VCaP (cell line): ENCODE results near the gene CFAP58.
A peak's percentile ranks its signal among the peaks of the same experiment; 100 is the strongest.

Experiments used
- H3K27ac ChIP-seq: fragments of 450-650 bp; 2 replicates; pipeline ENCODE4 v1.5.1; 2017
- CTCF ChIP-seq: fragments of 450-650 bp; conservative IDR thresholded peaks from 2 replicates; pipeline ENCODE4 v1.5.1; 2017; ENCODE audit warnings: mild to moderate bottlenecking, moderate library complexity

Gene CFAP58

GRCh38 chr10:104488439-104488832 is 134.8 kb downstream of the CFAP58 start:
- no peak for TF ChIP-seq CTCF

GRCh38 chr10:104492329-104492940 is 138.8 kb downstream of the CFAP58 start:
- H3K27ac ChIP-seq: peak overlapping the region; percentile 44
- no peak for TF ChIP-seq CTCF

More at GRCh38 chr10:104488439-104488832, 134.8 kb downstream of the CFAP58 start:
- no peak overlapping the region for H3K27ac ChIP-seq

- TF ChIP-seq CTCF: no peak
- H3K27ac ChIP-seq: no peak overlapping the region
These were observed 144.9 kb downstream of the CFAP58 start for GRCh38 chr10:104498347-104499081.

GRCh38 chr10:104501449-104501848 is 147.8 kb downstream of the CFAP58 start:
- no peak for TF ChIP-seq CTCF

GRCh38 chr10:104501864-104502579 is 148.4 kb downstream of the CFAP58 start:
- H3K27ac ChIP-seq: no peak overlapping the region

More at GRCh38 chr10:104501449-104501848, 147.8 kb downstream of the CFAP58 start:
- H3K27ac ChIP-seq: no peak overlapping the region

GRCh38 chr10:104502907-104503306 is 149.3 kb downstream of the CFAP58 start:
- TF ChIP-seq CTCF: no peak
- H3K27ac ChIP-seq: no peak overlapping the region

More at GRCh38 chr10:104501864-104502579, 148.4 kb downstream of the CFAP58 start:
- no peak for TF ChIP-seq CTCF
